Daoy (cell line): Measurements from ENCODE around the gene TNIP2. TPM values are rescaled to one million over a fixed set of nuclear protein-coding genes. Genes with fewer than 3 reads are reported as not detected.
A peak's percentile ranks its signal among the peaks of the same experiment; 100 is the strongest.
"Not testable (repeated sequence)": the region's sequence is repeated elsewhere in the genome, so short reads cannot be mapped to it uniquely, and the experiment has no call there.

Source experiments
- DNase-seq: peaks from one replicate; pipeline ENCODE4 v3.0.0-alpha.2; 2015; ENCODE audit warnings: low read depth
- total RNA-seq: library from RNA; depleted of rRNA; stranded (reverse); fragments of >200 nt; shearing (Covaris generic); gene quantifications from 2 replicates; pipeline ENCODE4 v1.2.3, GENCODE V29; 2014

Gene TNIP2
- total RNA-seq, 1 experiment from 2014 or later = 57.6 TPM

GRCh38 chr4:2793586-2794485, 37.7 kb upstream of the TNIP2 start:
- peak; percentile 72 for DNase-seq

GRCh38 chr4:2792711-2793585, 36.8 kb upstream of the TNIP2 start, which contains the start of gene SH3BP2:
Gene SH3BP2, plus strand, starts transcription at chr4:2793085. Its CDS starts 27,533 bp downstream, at chr4:2820618.
- DNase-seq = peak; percentile 83

- DNase-seq = no peak
Observed at GRCh38 chr4:2792396-2792710, 36.2 kb upstream of the TNIP2 start.

- DNase-seq = no peak
Observed at GRCh38 chr4:2791518-2792395, 35.6 kb upstream of the TNIP2 start.

- no peak for DNase-seq
Observed at GRCh38 chr4:2790583-2791517, 34.7 kb upstream of the TNIP2 start.

- no peak for DNase-seq
Observed at GRCh38 chr4:2789793-2790582, 33.9 kb upstream of the TNIP2 start.

- DNase-seq = no peak
Observed at GRCh38 chr4:2789351-2789750, 33.2 kb upstream of the TNIP2 start.

- DNase-seq = peak; percentile 11
Observed at GRCh38 chr4:2788532-2789103, 32.5 kb upstream of the TNIP2 start.

- DNase-seq = no peak
Observed at GRCh38 chr4:2788101-2788500, 32.0 kb upstream of the TNIP2 start.

GRCh38 chr4:2787230-2788100, 31.3 kb upstream of the TNIP2 start:
- DNase-seq = no peak

- no peak for DNase-seq
Observed at GRCh38 chr4:2786794-2787229, 30.7 kb upstream of the TNIP2 start.

GRCh38 chr4:2786152-2786671, 30.1 kb upstream of the TNIP2 start:
- no peak for DNase-seq

- DNase-seq = no peak
Observed at GRCh38 chr4:2785613-2786012, 29.5 kb upstream of the TNIP2 start.

- DNase-seq = no peak
Observed at GRCh38 chr4:2783790-2784189, 27.7 kb upstream of the TNIP2 start.

- DNase-seq = no peak
Observed at GRCh38 chr4:2781911-2782310, 25.8 kb upstream of the TNIP2 start.

- not testable (repeated sequence) for DNase-seq
Observed at GRCh38 chr4:2780643-2781042, 24.5 kb upstream of the TNIP2 start.

GRCh38 chr4:2771264-2771663, 15.1 kb upstream of the TNIP2 start:
- DNase-seq = no peak

GRCh38 chr4:2768921-2769336, 12.8 kb upstream of the TNIP2 start:
- DNase-seq = no peak
